ENCODE measurements around the gene KCTD12. TPM values are rescaled to one million over a fixed set of nuclear protein-coding genes. Genes with fewer than 3 reads are reported as not detected.

Gene KCTD12
- total RNA-seq, 2 experiments from 2014 or later: 6.1 to 6.7 TPM

DNA sequence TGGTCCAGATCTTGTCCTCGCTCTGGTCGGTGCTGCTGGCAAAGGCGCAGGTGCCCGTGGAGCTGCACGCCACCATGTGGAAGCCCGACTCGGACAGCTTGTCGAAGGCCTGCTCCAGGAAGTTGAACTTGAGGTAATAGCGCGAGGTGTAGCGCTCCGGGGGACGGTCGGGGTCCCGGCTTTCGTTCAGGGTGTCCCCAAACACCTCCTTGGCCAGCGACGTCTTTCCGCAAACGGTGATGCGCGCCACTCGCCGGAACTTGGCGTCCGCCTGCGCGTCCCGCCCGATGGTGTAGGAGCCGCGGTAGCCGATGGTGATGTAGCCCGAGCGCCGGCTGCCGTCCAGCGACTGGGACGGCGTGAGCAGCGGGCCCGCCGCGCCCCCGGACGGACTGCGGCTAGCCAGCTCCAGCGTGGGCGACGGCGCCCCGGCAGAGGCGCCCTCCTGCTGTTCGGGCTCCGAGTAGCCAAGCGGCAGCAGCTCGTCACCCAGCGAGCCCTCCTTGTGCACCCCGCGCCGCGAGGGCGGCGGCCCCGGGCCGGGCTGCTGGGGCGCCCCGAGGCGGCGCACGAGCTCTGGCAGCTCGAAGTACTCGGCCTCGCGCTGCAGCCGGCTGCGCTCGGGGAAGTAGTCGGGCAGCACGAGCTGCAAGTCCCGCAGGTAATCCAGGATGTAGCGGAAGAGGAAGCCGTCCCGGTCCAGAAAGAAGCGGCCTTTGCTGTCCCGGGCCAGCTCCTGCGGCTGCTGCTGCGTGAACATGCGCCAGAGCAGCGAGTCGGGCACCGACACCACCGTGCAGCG is 801 bp downstream of the KCTD12 start:
- ChIA-PET CTCF (interaction anchor here (0.7 to 3.4 kb wide), 17 partner anchors 10 to 1227 kb away, joined by 3 to 24 read pairs (median 4); no protein-coding TSS in a partner anchor), POLR2A (interaction anchor here (1.0 to 1.5 kb wide), 4 partner anchors 12 to 142 kb away, joined by 3 to 5 read pairs (median 5); partner anchors contain the start of gene FBXL3)
- H3K36me3 Mint-ChIP-seq: no peaks in the 10 kb centered on the region
- H3K4me3 Mint-ChIP-seq: peak overlapping the region; percentile 84
- intact Hi-C loops (cut with micrococcal nuclease): loop anchor here (1.0 to 5.0 kb wide), 6 partner anchors 57 to 1008 kb away; partner anchors contain the start of genes CLN5, FBXL3 and SLAIN1
- no peaks in the 10 kb centered on the region for H3K9me3 Mint-ChIP-seq
- H3K27ac Mint-ChIP-seq: peak overlapping the region; percentile 57
- peak; percentile 71 for DNase-seq
- peaks cover 12% of the 10 kb centered on the region for H3K27me3 Mint-ChIP-seq
- peaks cover 30% of the 10 kb centered on the region for H3K4me1 Mint-ChIP-seq (ENCODE audit: low read depth)

DNA sequence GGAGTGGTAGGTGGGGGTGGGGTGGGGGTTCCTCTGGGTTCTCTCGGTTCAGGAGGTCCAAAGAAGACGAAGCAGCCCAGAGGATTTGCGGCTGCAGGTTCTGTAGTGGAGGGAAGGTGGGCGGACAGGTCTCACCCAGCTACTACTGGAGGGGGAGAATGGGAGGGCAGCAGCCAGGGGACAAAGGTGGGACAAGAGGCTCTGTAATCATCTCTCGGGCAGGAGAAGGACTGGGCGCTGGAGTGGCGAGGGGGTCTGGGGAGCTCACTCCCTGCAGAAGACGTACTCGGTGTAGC is 1.4 kb downstream of the KCTD12 start:
- Mint-ChIP-seq H3K9me3 (no peaks in the 10 kb centered on the region), H3K4me3 (peak overlapping the region; percentile 84), H3K4me1 (ENCODE audit: low read depth) (peaks cover 33% of the 10 kb centered on the region), H3K27ac (peak overlapping the region; percentile 57), H3K36me3 (no peaks in the 10 kb centered on the region), H3K27me3 (peaks cover 11% of the 10 kb centered on the region)
- CTCF ChIA-PET: interaction anchor here (1.0 to 3.4 kb wide), 12 partner anchors 10 to 1227 kb away, joined by 3 to 24 read pairs (median 5); no protein-coding TSS in a partner anchor
- POLR2A ChIA-PET: interaction anchor here (1.5 kb wide), 1 partner anchor 142 kb away, joined by 5 read pairs; the partner anchor contains the start of gene FBXL3
- intact Hi-C loops (cut with micrococcal nuclease): loop anchor here (1.0 to 5.0 kb wide), 4 partner anchors 57 to 1008 kb away; partner anchors contain the start of gene SLAIN1
- no peak for DNase-seq

DNA sequence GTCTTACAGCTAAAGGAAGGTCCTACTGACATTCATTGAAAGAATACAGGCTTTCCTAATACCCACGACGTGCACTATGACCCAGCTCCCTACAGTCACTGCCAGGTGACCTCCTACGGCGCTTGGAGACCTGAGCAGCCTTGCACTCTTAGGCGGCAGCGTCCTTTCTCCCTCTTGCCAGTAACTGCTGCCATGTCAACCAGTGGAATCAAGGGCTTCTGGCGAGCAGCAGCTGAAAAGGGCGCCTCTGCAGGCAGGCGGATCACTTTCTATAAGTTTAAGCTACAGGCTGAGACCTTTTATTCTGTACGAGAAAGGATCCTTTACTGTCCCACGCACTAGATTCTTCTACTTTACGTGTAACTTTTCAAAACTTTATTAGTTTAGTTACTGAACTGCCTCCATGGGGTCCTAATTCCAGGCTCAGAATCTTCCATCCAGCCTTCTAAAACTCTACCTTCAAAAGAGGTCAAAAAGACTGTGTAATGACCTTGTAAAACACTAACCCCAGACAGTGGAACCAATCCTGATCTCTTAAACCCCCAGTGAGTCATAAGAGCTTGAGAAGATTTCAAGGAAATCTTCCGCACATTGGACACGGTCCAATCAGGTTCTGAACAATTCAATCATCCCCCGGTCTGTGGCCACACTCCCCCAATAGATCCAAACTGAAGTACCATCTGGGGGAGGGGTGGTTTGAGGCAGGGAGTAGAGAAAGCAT is 1.9 kb downstream of the KCTD12 start:
- CTCF ChIA-PET: interaction anchor here (1.0 to 3.4 kb wide), 11 partner anchors 10 to 1226 kb away, joined by 3 to 24 read pairs (median 4); no protein-coding TSS in a partner anchor
- H3K27me3 Mint-ChIP-seq: peaks cover 11% of the 10 kb centered on the region
- peak overlapping the region; percentile 84 for H3K4me3 Mint-ChIP-seq
- intact Hi-C loops (cut with micrococcal nuclease): loop anchor here (2.0 kb wide), 1 partner anchor 444 kb away; no protein-coding TSS in a partner anchor
- no peaks in the 10 kb centered on the region for H3K9me3 Mint-ChIP-seq
- no peak overlapping the region for H3K27ac Mint-ChIP-seq
- POLR2A ChIA-PET: interaction anchor here (1.3 kb wide), 1 partner anchor 107 kb away, joined by 3 read pairs; the partner anchor contains the start of gene CLN5
- H3K36me3 Mint-ChIP-seq: no peaks in the 10 kb centered on the region
- H3K4me1 Mint-ChIP-seq (ENCODE audit: low read depth): peaks cover 37% of the 10 kb centered on the region
- peak; percentile 39 for DNase-seq

DNA sequence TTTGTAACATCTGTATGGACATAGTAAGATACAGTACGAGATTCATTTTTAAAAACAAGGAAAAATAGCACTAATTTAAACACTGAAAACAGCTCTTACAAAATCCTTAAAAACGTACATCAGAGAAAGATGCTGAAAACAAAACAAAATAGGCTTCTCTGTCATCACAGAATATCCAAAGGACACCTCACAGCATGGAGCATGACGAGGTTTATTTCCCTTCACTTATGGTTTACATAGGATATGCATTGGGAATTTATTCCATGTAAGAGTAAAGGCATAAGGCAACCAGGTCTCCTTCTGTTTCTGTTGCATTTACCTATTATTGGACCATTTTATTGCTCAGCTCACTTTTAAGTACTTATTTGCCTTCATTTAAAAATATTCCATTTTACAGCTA is 3.0 kb downstream of the KCTD12 start:
- intact Hi-C loops (cut with micrococcal nuclease): no loop called here
- Mint-ChIP-seq H3K27me3 (peaks cover 7% of the 10 kb centered on the region), H3K36me3 (no peaks in the 10 kb centered on the region), H3K9me3 (no peaks in the 10 kb centered on the region), H3K4me1 (ENCODE audit: low read depth) (peaks cover 44% of the 10 kb centered on the region), H3K4me3 (no peak overlapping the region), H3K27ac (no peak overlapping the region)
- CTCF ChIA-PET: interaction anchor here (0.9 to 1.5 kb wide), 4 partner anchors 11 to 1008 kb away, joined by 3 to 4 read pairs (median 3); no protein-coding TSS in a partner anchor
- no peak for DNase-seq
- POLR2A ChIA-PET: interaction anchor here (1.3 kb wide), 1 partner anchor 108 kb away, joined by 3 read pairs; the partner anchor contains the start of gene CLN5

DNA sequence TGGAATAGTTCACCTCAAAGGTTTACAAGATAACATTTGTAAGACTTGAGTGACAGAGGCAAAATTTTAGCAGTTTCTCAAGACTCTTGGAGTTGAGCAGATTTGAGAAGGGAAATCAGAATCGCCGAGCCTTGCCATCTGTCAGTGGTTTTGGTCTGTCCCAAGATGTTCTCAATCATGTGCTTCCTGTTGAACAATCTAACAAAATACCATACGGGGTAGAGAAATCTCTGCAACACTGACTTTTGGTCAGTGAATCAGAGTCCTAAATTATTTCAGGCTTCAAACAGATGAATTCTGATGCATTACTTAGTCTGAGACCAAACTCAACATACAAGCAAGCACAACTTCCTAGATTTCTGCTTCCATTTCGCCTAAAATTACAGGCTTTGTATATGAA is 3.8 kb downstream of the KCTD12 start:
- intact Hi-C loops (cut with micrococcal nuclease): no loop called here
- CTCF ChIA-PET: interaction anchor here (0.9 to 1.5 kb wide), 3 partner anchors 12 to 1007 kb away, joined by 3 to 4 read pairs (median 3); no protein-coding TSS in a partner anchor
- H3K4me3 Mint-ChIP-seq: no peak overlapping the region
- no peaks in the 10 kb centered on the region for H3K36me3 Mint-ChIP-seq
- peaks cover 4% of the 10 kb centered on the region for H3K27me3 Mint-ChIP-seq
- POLR2A ChIA-PET: no interaction called here
- H3K9me3 Mint-ChIP-seq: no peaks in the 10 kb centered on the region
- no peak for DNase-seq
- peaks cover 46% of the 10 kb centered on the region for H3K4me1 Mint-ChIP-seq (ENCODE audit: low read depth)
- H3K27ac Mint-ChIP-seq: no peak overlapping the region

DNA sequence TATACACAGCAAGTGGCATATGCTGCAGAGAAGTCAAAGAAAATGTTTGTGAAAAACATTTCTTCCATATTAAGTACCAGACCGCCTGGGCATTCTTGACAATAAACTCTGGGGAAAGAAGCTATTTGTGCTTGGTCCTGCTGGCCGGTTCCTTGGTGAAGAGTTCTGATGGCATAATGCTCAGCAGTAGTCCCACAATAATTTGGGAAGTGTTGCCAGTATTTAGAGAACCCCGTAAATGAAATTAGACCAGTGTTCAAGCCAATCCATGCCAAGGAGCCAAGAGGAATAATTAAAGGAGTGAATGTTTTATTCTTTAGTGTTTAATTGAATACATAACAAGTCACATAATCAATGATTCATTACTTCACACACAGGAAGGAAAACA is 6.3 kb downstream of the KCTD12 start:
- no peak for DNase-seq
- H3K4me3 Mint-ChIP-seq: no peak overlapping the region
- H3K36me3 Mint-ChIP-seq: no peaks in the 10 kb centered on the region
- no peaks in the 10 kb centered on the region for H3K9me3 Mint-ChIP-seq
- H3K27ac Mint-ChIP-seq: peak overlapping the region; percentile 77
- H3K4me1 Mint-ChIP-seq (ENCODE audit: low read depth): peaks cover 38% of the 10 kb centered on the region
- CTCF ChIA-PET: interaction anchor here (0.9 to 1.6 kb wide), 3 partner anchors 24 to 57 kb away, joined by 3 to 7 read pairs (median 5); no protein-coding TSS in a partner anchor
- POLR2A ChIA-PET: no interaction called here
- no peaks in the 10 kb centered on the region for H3K27me3 Mint-ChIP-seq
- intact Hi-C loops (cut with micrococcal nuclease): loop anchor here (1.0 kb wide), 2 partner anchors 52 to 111 kb away; no protein-coding TSS in a partner anchor

DNA sequence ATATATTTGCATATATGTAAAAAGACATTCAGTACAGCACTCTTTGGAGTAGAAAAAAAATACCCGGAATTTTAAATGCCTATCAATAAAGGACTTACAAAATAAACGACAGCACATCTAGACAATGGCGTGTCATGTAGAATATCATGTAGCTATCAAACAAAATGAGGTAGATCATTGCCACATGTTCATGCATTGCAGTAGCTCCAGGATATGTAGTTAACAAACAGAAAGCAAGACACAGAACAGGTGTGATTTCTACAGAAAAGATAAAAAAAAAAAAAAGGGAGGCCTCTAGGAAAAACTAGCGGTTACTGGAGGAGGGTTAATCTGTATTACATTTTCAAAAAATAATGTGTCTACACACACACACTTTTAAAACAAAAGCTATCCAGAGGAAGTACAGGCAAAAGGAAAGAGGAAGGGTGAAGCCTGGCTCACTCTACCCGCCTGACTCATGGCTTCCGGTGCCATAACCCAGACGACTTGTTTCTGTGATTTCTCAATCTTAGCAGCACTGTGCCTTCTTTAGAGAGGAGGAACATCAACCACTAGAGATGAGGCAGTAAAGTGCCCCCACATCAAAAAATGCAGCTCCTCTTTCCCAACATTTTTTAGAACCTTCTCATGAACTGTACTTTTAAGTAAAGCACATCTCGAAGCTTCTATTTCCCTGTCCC is 6.9 kb downstream of the KCTD12 start:
- H3K4me1 Mint-ChIP-seq (ENCODE audit: low read depth): peaks cover 33% of the 10 kb centered on the region
- no peaks in the 10 kb centered on the region for H3K9me3 Mint-ChIP-seq
- H3K27ac Mint-ChIP-seq: peak overlapping the region; percentile 77
- H3K36me3 Mint-ChIP-seq: no peaks in the 10 kb centered on the region
- H3K27me3 Mint-ChIP-seq: no peaks in the 10 kb centered on the region
- ChIA-PET POLR2A (no interaction called here), CTCF (interaction anchor here (0.6 to 1.6 kb wide), 5 partner anchors 25 to 268 kb away, joined by 3 to 7 read pairs (median 5); no protein-coding TSS in a partner anchor)
- intact Hi-C loops (cut with micrococcal nuclease): loop anchor here (1.0 kb wide), 2 partner anchors 51 to 112 kb away; no protein-coding TSS in a partner anchor
- DNase-seq: peak; percentile 82
- peak overlapping the region; percentile 60 for H3K4me3 Mint-ChIP-seq

DNA sequence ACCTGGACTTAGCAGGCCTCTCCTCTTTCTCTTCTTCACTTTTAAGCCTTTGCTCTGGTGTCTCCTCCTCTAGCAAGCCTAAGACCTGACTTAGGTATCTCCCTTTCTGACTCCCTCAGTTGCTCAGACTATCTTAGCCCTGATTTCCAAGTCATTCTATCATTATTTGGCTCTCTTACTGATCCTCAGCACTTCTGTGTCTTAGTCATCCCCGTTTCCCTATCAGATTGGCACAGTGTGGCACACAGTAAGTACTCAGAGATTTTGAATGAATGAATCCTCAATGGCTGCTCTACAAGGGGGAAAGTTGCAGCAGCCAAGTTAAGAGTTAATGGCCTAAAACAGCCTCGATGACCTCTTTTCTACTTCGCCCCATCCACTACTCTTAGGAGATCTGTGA is 8.2 kb downstream of the KCTD12 start:
- ChIA-PET POLR2A (no interaction called here), CTCF (no interaction called here)
- no peak overlapping the region for H3K4me3 Mint-ChIP-seq
- no peak overlapping the region for H3K27ac Mint-ChIP-seq
- no peaks in the 10 kb centered on the region for H3K27me3 Mint-ChIP-seq
- H3K4me1 Mint-ChIP-seq (ENCODE audit: low read depth): peaks cover 22% of the 10 kb centered on the region
- no peaks in the 10 kb centered on the region for H3K9me3 Mint-ChIP-seq
- H3K36me3 Mint-ChIP-seq: no peaks in the 10 kb centered on the region
- intact Hi-C loops (cut with micrococcal nuclease): no loop called here
- no peak for DNase-seq

DNA sequence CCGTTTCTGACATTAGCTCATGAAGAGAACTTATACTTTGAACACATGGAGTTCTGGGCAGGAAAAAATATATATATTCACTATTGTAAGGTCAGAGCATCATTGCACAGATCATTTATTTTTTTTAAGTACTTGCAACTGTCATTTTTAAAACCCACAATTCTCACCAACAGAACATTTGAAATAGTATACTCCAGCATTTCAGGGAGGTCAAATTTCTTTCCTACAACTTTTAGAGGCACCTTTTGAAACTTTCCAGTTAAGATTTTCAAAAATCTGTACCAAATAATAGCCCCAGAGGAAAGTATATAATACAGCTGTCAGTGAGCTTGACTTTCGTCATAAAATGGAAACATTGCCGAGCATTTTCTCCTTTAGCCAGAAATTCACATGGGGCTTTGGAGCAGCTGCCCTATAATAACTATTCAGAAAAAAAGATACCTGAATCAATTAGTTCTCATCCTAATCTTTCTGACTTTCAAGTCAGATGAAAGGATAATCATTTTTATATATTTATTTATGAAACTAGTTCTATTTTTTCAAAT is 10.9 kb downstream of the KCTD12 start:
- Mint-ChIP-seq H3K4me3 (no peak overlapping the region), H3K36me3 (no peaks in the 10 kb centered on the region), H3K27me3 (peaks cover 7% of the 10 kb centered on the region), H3K27ac (no peak overlapping the region), H3K4me1 (ENCODE audit: low read depth) (peaks cover 17% of the 10 kb centered on the region), H3K9me3 (no peaks in the 10 kb centered on the region)
- POLR2A ChIA-PET: interaction anchor here (0.7 kb wide), 1 partner anchor 116 kb away, joined by 5 read pairs; the partner anchor contains the start of gene CLN5
- DNase-seq: no peak
- intact Hi-C loops (cut with micrococcal nuclease): no loop called here
- CTCF ChIA-PET: interaction anchor here (2.7 kb wide), 1 partner anchor 10 kb away, joined by 11 read pairs; the partner anchor contains the start of gene KCTD12

DNA sequence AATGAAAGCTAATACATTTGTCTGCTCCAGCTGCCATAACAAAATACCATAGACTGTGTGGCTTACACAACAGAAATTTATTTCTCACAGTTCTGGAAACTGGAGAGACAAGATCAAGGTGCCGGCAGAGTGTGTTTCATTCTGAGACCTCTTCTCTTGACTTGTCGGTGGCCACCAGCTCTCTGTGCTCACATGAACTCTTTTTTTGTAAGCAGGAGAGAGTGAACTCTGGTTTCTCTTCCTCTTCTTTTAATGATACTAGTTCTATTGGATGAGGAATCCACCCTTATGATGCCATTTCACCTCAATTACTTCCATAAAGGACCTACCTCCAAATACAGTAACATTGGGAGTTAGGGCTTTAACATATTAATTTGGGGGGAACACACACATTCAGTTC is 11.7 kb downstream of the KCTD12 start:
- no peak overlapping the region for H3K4me3 Mint-ChIP-seq
- peaks cover 11% of the 10 kb centered on the region for H3K27me3 Mint-ChIP-seq
- intact Hi-C loops (cut with micrococcal nuclease): no loop called here
- DNase-seq: no peak
- H3K9me3 Mint-ChIP-seq: no peaks in the 10 kb centered on the region
- no peaks in the 10 kb centered on the region for H3K36me3 Mint-ChIP-seq
- peaks cover 11% of the 10 kb centered on the region for H3K4me1 Mint-ChIP-seq (ENCODE audit: low read depth)
- POLR2A ChIA-PET: no interaction called here
- CTCF ChIA-PET: interaction anchor here (1.1 to 2.7 kb wide), 2 partner anchors 11 to 400 kb away, joined by 4 to 11 read pairs; partner anchors contain the start of gene KCTD12
- H3K27ac Mint-ChIP-seq: no peak overlapping the region

DNA sequence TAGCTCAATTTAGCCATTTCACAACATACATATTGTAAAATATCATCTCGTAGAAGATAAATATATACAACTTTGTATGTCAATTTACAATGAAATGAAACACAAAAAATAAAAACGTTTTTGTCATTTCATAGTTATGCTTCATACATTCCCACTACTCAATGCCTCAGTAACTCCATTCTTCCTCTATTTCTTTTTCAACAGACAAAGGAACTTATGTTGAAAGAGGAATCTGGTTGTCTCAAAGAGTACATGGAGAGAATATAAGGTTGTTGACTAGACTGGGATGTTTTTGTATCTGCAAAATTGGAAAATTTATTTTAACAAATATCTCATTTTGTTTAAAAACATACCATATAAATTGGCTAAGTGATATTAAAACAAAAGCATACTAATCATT is 12.8 kb downstream of the KCTD12 start:
- CTCF ChIA-PET: interaction anchor here (1.1 to 2.7 kb wide), 2 partner anchors 12 to 399 kb away, joined by 4 to 11 read pairs; partner anchors contain the start of gene KCTD12
- DNase-seq: no peak
- Mint-ChIP-seq H3K4me3 (no peak overlapping the region), H3K27ac (no peak overlapping the region), H3K27me3 (peaks cover 11% of the 10 kb centered on the region), H3K9me3 (no peaks in the 10 kb centered on the region), H3K4me1 (ENCODE audit: low read depth) (peaks cover 5% of the 10 kb centered on the region), H3K36me3 (no peaks in the 10 kb centered on the region)
- POLR2A ChIA-PET: no interaction called here
- intact Hi-C loops (cut with micrococcal nuclease): no loop called here
